Astrocyte (in vitro differentiated cells and primary cell): ENCODE data around the gene PKNOX2. TPM values are rescaled to one million over a fixed set of nuclear protein-coding genes. Genes with fewer than 3 reads are reported as not detected.

Experiments used
- DNase-seq: peaks from one replicate; pipeline ENCODE4 v3.0.0-alpha.2; 2010; ENCODE audit warnings: low read depth
- FAIRE-seq: peaks from 2 replicates; lab custom pipeline; 2011; peaks lifted over from hg19 to GRCh38; lab: Jason Lieb, UNC
- H2AFZ ChIP-seq: 2 replicates; pipeline ENCODE4 v1.6.0; 2012; ENCODE audit warnings: low read depth, low read length, inconsistent platforms
- H3K27ac ChIP-seq: 2 replicates; pipeline ENCODE4 v1.5.1; 2011; ENCODE audit warnings: low read depth, low read length, inconsistent platforms
- H3K27me3 ChIP-seq: 2 replicates; pipeline ENCODE4 v1.6.0; 2011; ENCODE audit warnings: low read length, inconsistent platforms; ENCODE audit not compliant: insufficient read depth
- H3K36me3 ChIP-seq: 2 replicates; pipeline ENCODE4 v1.5.1; 2011; ENCODE audit warnings: low read length, inconsistent platforms; ENCODE audit not compliant: insufficient read depth
- H3K4me1 ChIP-seq: 2 replicates; pipeline ENCODE4 v1.5.1; 2011; ENCODE audit warnings: low read length, inconsistent platforms; ENCODE audit not compliant: insufficient read depth
- H3K4me2 ChIP-seq: 2 replicates; pipeline ENCODE4 v1.6.0; 2012; ENCODE audit warnings: low read length, inconsistent platforms
- H3K4me3 ChIP-seq: 2 replicates; pipeline ENCODE4 v1.5.1; 2011; ENCODE audit warnings: low read depth, mild to moderate bottlenecking, low read length, inconsistent platforms; ENCODE audit not compliant: insufficient read depth
- H3K79me2 ChIP-seq: 2 replicates; pipeline ENCODE4 v1.6.0; 2012; ENCODE audit warnings: mild to moderate bottlenecking, low read length, inconsistent platforms; ENCODE audit not compliant: insufficient read depth
- H3K9ac ChIP-seq: 2 replicates; pipeline ENCODE4 v1.6.0; 2012; ENCODE audit warnings: mild to moderate bottlenecking, low read length, inconsistent platforms
- H3K9me3 ChIP-seq: 2 replicates; pipeline ENCODE4 v1.5.1; 2012; ENCODE audit warnings: low read depth, mild to moderate bottlenecking, low read length, inconsistent platforms; ENCODE audit not compliant: insufficient read depth
- H4K20me1 ChIP-seq: 2 replicates; pipeline ENCODE4 v1.6.0; 2012; ENCODE audit warnings: low read length, inconsistent platforms; ENCODE audit not compliant: insufficient read depth
- H3K27ac Mint-ChIP-seq: one replicate; pipeline ENCODE4 v1.8.0; 2021; ENCODE audit warnings: mild to moderate bottlenecking, mixed read lengths; ENCODE audit not compliant: unreplicated experiment
- H3K27me3 Mint-ChIP-seq: one replicate; pipeline ENCODE4 v1.8.0; 2021; ENCODE audit warnings: low read depth, mixed read lengths; ENCODE audit not compliant: unreplicated experiment
- H3K36me3 Mint-ChIP-seq: one replicate; pipeline ENCODE4 v1.8.0; 2021; ENCODE audit warnings: low read depth, mixed read lengths; ENCODE audit not compliant: unreplicated experiment
- H3K4me1 Mint-ChIP-seq: one replicate; pipeline ENCODE4 v1.8.0; 2021; ENCODE audit warnings: low read depth, mixed read lengths; ENCODE audit not compliant: unreplicated experiment
- H3K4me3 Mint-ChIP-seq: one replicate; pipeline ENCODE4 v1.8.0; 2021; ENCODE audit warnings: mild to moderate bottlenecking, moderate library complexity, mixed read lengths; ENCODE audit not compliant: unreplicated experiment
- H3K9me3 Mint-ChIP-seq: one replicate; pipeline ENCODE4 v1.8.0; 2021; ENCODE audit warnings: mild to moderate bottlenecking, mixed read lengths; ENCODE audit not compliant: unreplicated experiment
- EZH2 ChIP-seq: IDR thresholded peaks from 2 replicates; pipeline ENCODE4 v1.6.1; 2012; ENCODE audit warnings: mild to moderate bottlenecking, low read length, inconsistent platforms; ENCODE audit not compliant: insufficient read depth
- total RNA-seq: library from RNA; stranded (reverse); gene quantifications from 2 replicates; pipeline ENCODE4 v1.2.1, GENCODE V29; 2021
- TF ChIP-seq, protein P1 (sequence below): IDR thresholded peaks from 2 replicates; pipeline ENCODE4 v1.5.1; 2011; ENCODE audit warnings: low read depth, mild to moderate bottlenecking, inconsistent platforms, low read length, moderate library complexity; ENCODE audit not compliant: insufficient read depth

The PKNOX2 gene
- total RNA-seq, 1 donor from 2014 or later: 53.4 TPM

DNA sequence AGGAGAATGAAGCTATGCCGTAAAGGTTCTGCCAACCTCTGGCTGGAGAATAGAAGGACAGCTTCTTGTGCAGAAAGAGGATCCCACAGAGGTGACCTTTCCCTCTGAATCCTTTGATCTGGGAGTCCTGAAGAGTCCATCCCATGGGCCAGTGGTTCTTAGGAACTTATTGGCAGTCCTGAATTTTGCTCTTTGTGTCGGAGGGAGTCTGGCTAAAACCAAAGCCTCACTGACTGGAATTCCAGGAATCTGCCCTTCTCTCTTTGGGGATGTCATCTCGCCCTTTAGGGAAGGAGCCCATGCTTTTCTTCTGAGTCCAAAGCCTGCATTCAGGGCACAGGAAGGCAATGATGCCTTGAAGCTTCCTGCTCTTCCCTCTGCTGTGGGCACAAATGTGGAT, 45.5 kb downstream of the PKNOX2 start:
- Histone ChIP-seq H3K27me3 (no peaks in the 10 kb centered on the region), H3K79me2 (peaks cover 10% of the 10 kb centered on the region), H3K4me1 (no peaks in the 10 kb centered on the region), H3K4me2 (peak overlapping the region; percentile 13), H4K20me1 (peaks cover 68% of the 10 kb centered on the region), H3K9me3 (no peaks in the 10 kb centered on the region), H3K27ac (no peak overlapping the region), H3K4me3 (no peak overlapping the region), H3K9ac (no peak overlapping the region), H3K36me3 (no peaks in the 10 kb centered on the region), H2AFZ (no peak overlapping the region)
- Mint-ChIP-seq H3K9me3 (no peaks in the 10 kb centered on the region), H3K36me3 (peaks cover 12% of the 10 kb centered on the region), H3K27ac (peak overlapping the region; percentile 48), H3K4me3 (no peak overlapping the region), H3K4me1 (peaks cover 47% of the 10 kb centered on the region), H3K27me3 (no peaks in the 10 kb centered on the region)
- DNase-seq: no peak
- no peak for TF ChIP-seq EZH2
- TF ChIP-seq, protein P1, sequence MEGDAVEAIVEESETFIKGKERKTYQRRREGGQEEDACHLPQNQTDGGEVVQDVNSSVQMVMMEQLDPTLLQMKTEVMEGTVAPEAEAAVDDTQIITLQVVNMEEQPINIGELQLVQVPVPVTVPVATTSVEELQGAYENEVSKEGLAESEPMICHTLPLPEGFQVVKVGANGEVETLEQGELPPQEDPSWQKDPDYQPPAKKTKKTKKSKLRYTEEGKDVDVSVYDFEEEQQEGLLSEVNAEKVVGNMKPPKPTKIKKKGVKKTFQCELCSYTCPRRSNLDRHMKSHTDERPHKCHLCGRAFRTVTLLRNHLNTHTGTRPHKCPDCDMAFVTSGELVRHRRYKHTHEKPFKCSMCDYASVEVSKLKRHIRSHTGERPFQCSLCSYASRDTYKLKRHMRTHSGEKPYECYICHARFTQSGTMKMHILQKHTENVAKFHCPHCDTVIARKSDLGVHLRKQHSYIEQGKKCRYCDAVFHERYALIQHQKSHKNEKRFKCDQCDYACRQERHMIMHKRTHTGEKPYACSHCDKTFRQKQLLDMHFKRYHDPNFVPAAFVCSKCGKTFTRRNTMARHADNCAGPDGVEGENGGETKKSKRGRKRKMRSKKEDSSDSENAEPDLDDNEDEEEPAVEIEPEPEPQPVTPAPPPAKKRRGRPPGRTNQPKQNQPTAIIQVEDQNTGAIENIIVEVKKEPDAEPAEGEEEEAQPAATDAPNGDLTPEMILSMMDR: no peak
- no peak for FAIRE-seq

DNA sequence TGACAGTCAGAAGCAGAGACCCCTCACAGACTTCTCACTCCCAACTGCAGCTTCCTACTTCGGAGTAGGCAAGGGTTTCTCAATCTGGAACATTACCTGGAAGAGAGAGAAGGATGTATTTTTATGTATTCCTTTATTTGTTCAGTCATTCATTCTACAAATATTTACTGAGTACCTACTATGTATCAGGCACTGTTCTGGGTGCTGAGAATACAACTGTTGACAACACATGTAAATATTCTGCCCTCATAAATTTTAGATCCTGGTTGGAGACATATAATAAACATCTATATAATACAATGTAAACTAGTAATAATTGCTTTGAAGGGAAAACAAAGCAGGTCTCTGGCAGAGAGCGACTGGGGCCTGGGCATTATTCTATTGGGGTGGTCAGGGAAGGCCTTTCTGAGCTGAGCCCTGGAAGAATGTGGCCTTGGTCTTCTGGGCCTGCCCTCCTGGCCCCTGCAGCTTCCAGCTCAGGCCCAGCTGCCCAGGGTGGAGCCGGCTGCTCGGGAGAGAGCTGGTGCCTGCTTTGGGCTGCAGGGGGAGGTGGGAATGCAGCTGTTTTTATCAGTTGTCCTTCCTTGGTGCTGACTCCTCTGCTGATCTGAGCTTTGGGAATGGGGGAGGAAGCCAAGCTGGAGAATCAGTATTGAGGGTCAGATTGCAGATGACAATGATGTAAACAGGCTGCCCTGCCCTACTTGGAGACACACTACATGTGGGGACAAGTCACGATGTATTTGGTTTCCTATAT, 46.8 kb downstream of the PKNOX2 start:
- Histone ChIP-seq H3K9me3 (no peaks in the 10 kb centered on the region), H3K27me3 (no peaks in the 10 kb centered on the region), H3K4me3 (no peak overlapping the region), H3K36me3 (no peaks in the 10 kb centered on the region), H3K9ac (no peak overlapping the region), H3K4me2 (no peak overlapping the region), H2AFZ (no peak overlapping the region), H3K27ac (no peak overlapping the region), H3K79me2 (peaks cover 3% of the 10 kb centered on the region), H4K20me1 (peaks cover 65% of the 10 kb centered on the region), H3K4me1 (no peaks in the 10 kb centered on the region)
- Mint-ChIP-seq H3K27ac (peak overlapping the region; percentile 78), H3K4me1 (peaks cover 55% of the 10 kb centered on the region), H3K9me3 (no peaks in the 10 kb centered on the region), H3K4me3 (no peak overlapping the region), H3K36me3 (peaks cover 8% of the 10 kb centered on the region), H3K27me3 (no peaks in the 10 kb centered on the region)
- TF ChIP-seq EZH2: no peak
- TF ChIP-seq, protein P1: no peak
- DNase-seq (no peak), FAIRE-seq (no peak)

DNA sequence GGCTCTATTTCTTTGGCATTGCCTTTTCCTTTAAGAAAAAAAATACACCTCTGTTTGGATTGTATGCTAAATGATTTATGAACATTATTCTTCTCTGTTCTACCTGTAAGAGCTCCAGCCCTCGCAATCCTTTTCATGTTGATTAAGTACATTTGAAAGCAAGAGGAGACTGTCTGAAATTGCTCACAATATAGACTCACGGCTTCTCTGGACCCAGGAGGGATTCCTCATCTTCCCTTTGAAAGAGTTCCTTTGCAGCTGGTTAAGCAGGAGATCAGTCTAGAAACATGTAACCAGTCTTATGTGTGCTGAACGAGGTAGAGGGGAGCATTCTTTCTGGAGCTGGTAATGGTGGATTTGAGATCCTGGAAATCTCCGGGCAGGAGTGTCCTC, 47.4 kb downstream of the PKNOX2 start:
- Histone ChIP-seq H3K4me3 (no peak overlapping the region), H3K9me3 (no peaks in the 10 kb centered on the region), H3K4me2 (no peak overlapping the region), H4K20me1 (peaks cover 62% of the 10 kb centered on the region), H3K27ac (no peak overlapping the region), H3K79me2 (peaks cover 7% of the 10 kb centered on the region), H3K4me1 (no peaks in the 10 kb centered on the region), H3K36me3 (no peaks in the 10 kb centered on the region), H3K27me3 (no peaks in the 10 kb centered on the region), H3K9ac (no peak overlapping the region), H2AFZ (no peak overlapping the region)
- Mint-ChIP-seq H3K4me3 (peak overlapping the region; percentile 47), H3K27me3 (no peaks in the 10 kb centered on the region), H3K9me3 (no peaks in the 10 kb centered on the region), H3K27ac (peak overlapping the region; percentile 78), H3K4me1 (peaks cover 59% of the 10 kb centered on the region), H3K36me3 (peaks cover 8% of the 10 kb centered on the region)
- FAIRE-seq (no peak), DNase-seq (no peak)
- TF ChIP-seq EZH2: no peak
- TF ChIP-seq, protein P1: no peak
